Muscle layer of colon (tissue), 2 donors: ENCODE results near the gene OR8H1.

ENCODE experiments used
- H3K27ac ChIP-seq: one replicate; pipeline ENCODE4 v1.7.0; 2013; ENCODE audit warnings: low read depth, mild to moderate bottlenecking, low read length, moderate library complexity
- H3K27me3 ChIP-seq, 2 donors: one replicate each; pipeline ENCODE4 v1.7.0; 2013; ENCODE audit warnings: low read length in 2 of 2, mild to moderate bottlenecking in 2 of 2; ENCODE audit not compliant: insufficient read depth in 2 of 2, control insufficient read depth in 1 of 2
- H3K36me3 ChIP-seq: one replicate; pipeline ENCODE4 v1.7.0; 2013; ENCODE audit warnings: mild to moderate bottlenecking, low read length; ENCODE audit not compliant: insufficient read depth
- H3K4me1 ChIP-seq: one replicate; pipeline ENCODE4 v1.7.0; 2013; ENCODE audit warnings: mild to moderate bottlenecking, low read length; ENCODE audit not compliant: insufficient read depth
- H3K4me3 ChIP-seq, 2 donors: one replicate each; pipeline ENCODE4 v1.7.0; 2013; ENCODE audit warnings: low read length in 2 of 2, low read depth in 1 of 2, mild to moderate bottlenecking in 1 of 2, moderate library complexity in 1 of 2
- H3K9ac ChIP-seq: one replicate; pipeline ENCODE4 v1.7.0; 2013; ENCODE audit warnings: low read length
- H3K9me3 ChIP-seq: one replicate; pipeline ENCODE4 v1.7.0; 2013; ENCODE audit warnings: mild to moderate bottlenecking, low read length
- donor health status: abdominal sarcoma.
- donor health status: Adenocarcinoma of cecum.

Gene OR8H1

DNA sequence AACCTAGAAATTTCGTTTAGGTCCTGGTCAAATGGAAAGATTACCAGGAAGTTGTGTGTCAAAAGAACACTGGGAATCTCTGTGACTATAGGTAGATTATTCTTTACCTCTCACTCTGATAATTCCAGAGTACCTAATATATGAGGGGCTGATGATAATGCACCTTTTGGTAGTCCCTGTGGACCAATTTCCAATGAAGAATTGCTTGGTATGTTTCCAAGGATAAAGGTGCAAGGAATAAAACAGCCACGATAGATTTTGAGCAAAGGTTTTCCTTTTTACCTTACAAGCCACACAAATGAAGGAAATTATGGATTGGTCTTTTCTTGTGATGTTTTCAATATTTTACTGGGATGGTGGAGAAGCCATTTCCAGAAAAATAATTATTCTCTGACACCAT lies at the start of gene OR8H1:
Gene OR8H1, minus strand, starts transcription at position 101 of the 400 bp plus-strand sequence. CDS start 1,192 bp downstream, outside the sequence.
- no peak within 1 kb of the TSS for H3K9ac ChIP-seq
- H3K27ac ChIP-seq: no peak within 1 kb of the TSS
- H3K4me1 ChIP-seq: no peaks in the 10 kb centered on the region
- H3K4me3 ChIP-seq: no peak within 1 kb of the TSS
- no peaks in the 10 kb centered on the region for H3K36me3 ChIP-seq
- no peaks in the 10 kb centered on the region for H3K27me3 ChIP-seq
- H3K9me3 ChIP-seq: no peaks in the 10 kb centered on the region

DNA sequence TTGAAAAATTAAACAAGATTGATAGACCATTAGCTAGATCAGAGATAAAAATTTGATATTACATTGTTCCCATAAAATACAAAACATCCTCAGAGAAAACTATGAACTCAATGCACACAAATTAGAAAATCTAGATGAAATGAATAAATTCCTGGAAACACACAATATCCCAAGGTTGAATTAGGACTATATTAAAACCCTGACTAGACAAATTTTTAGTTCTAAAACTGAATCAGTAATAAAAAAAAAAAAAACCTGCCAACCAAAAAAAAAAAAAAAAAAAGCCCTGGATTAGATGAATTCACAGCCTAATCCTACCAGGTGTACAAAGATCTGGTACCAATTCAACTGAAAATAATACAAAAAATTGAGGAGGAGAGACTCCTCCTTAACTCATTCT lies 48.2 kb upstream of the OR8H1 start:
- Histone ChIP-seq H3K9ac (no peak overlapping the region), H3K9me3 (no peaks in the 10 kb centered on the region), H3K27ac (no peak overlapping the region), H3K36me3 (no peaks in the 10 kb centered on the region), H3K4me3 (no peak overlapping the region), H3K4me1 (no peaks in the 10 kb centered on the region), H3K27me3 (no peaks in the 10 kb centered on the region)

DNA sequence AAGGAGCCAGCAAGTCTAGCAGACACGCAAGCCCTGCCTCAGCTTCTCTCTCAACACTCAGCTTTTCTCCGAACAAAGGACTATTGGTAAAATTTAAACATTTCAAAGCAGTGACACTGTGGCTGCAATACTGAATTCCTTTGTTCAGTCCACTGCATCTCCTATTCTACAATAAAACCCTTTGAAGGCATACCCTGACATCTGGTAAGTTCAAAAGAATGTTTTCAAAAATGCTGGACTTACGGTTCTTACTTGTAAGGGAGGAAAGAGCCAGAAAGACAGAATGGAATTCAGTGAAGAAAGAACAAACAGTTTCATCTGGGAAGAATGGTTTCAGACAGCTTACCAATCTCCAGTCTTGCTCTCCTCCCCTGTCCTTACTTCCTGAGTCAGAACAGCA lies 41.1 kb upstream of the OR8H1 start:
- H3K9ac ChIP-seq: no peak overlapping the region
- H3K27ac ChIP-seq: no peak overlapping the region
- no peaks in the 10 kb centered on the region for H3K27me3 ChIP-seq
- H3K4me1 ChIP-seq: no peaks in the 10 kb centered on the region
- H3K9me3 ChIP-seq: no peaks in the 10 kb centered on the region
- H3K36me3 ChIP-seq: no peaks in the 10 kb centered on the region
- H3K4me3 ChIP-seq: no peak overlapping the region

GRCh38 chr11:56331861-56332491 lies 39.9 kb upstream of the OR8H1 start:
- Histone ChIP-seq H3K27ac (no peak overlapping the region), H3K4me1 (no peaks in the 10 kb centered on the region), H3K9me3 (no peaks in the 10 kb centered on the region), H3K4me3 (no peak overlapping the region), H3K9ac (no peak overlapping the region), H3K27me3 (no peaks in the 10 kb centered on the region), H3K36me3 (no peaks in the 10 kb centered on the region)

- no peak within 1 kb of the TSS for H3K27ac ChIP-seq
- H3K9me3 ChIP-seq: no peaks in the 10 kb centered on the region
- no peaks in the 10 kb centered on the region for H3K27me3 ChIP-seq
- H3K36me3 ChIP-seq: no peaks in the 10 kb centered on the region
- H3K9ac ChIP-seq: no peak within 1 kb of the TSS
- H3K4me1 ChIP-seq: no peaks in the 10 kb centered on the region
- no peak within 1 kb of the TSS for H3K4me3 ChIP-seq
Measured at GRCh38 chr11:56314844-56315243, 22.8 kb upstream of the OR8H1 start, which contains the start of gene OR8K3. TSS of gene OR8K3 (plus strand) at chr11:56315144. CDS start at chr11:56318307, 3,163 bp downstream.

DNA sequence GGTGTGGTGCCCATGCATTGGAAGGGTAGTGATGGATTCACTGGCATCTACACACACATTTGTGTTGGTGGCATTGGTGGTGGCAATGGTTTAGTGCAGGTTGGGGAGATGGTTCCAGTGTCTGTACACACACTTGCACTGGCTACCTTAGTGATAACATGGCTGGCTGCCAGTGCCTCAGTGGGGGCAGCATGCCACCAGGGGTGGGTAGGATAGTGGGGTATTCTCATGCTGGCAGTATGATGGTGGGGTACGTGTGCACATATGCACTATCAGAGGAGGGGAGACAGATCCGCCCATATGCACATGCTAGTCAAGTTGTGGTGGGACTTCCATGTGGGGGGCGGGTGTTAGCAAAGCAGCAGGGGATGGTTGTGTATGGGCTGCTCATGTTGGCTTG lies 15.8 kb upstream of the OR8H1 start:
- Histone ChIP-seq H3K9me3 (no peaks in the 10 kb centered on the region), H3K27me3 (no peaks in the 10 kb centered on the region), H3K36me3 (no peaks in the 10 kb centered on the region), H3K4me1 (no peaks in the 10 kb centered on the region), H3K27ac (no peak overlapping the region), H3K9ac (no peak overlapping the region), H3K4me3 (no peak overlapping the region)

DNA sequence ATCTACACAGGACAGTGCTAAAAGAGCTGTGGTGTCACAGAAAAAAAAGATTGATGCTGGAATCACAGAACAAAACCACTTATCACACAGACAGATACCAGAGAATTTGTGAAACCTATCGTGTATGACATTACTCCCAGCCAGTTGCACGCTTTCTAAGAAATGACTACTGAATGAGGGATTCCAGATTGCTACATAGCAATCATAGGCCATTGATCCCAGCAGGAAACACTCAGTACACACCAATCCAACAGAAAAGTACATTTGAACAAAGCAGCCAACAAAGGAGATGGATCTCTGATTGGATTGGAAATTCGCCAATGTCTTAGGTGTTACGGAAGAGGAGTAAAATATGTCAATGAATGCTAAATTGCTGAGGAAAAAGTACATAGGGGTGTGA lies 4.8 kb upstream of the OR8H1 start:
- Histone ChIP-seq H3K36me3 (no peaks in the 10 kb centered on the region), H3K4me3 (no peak overlapping the region), H3K9ac (no peak overlapping the region), H3K27me3 (no peaks in the 10 kb centered on the region), H3K9me3 (no peaks in the 10 kb centered on the region), H3K4me1 (no peaks in the 10 kb centered on the region), H3K27ac (no peak overlapping the region)

- no peak within 1 kb of the TSS for H3K27ac ChIP-seq
- H3K9me3 ChIP-seq: no peaks in the 10 kb centered on the region
- no peaks in the 10 kb centered on the region for H3K4me1 ChIP-seq
- H3K9ac ChIP-seq: no peak within 1 kb of the TSS
- no peaks in the 10 kb centered on the region for H3K27me3 ChIP-seq
- no peak within 1 kb of the TSS for H3K4me3 ChIP-seq
- no peaks in the 10 kb centered on the region for H3K36me3 ChIP-seq
Measured at GRCh38 chr11:56273854-56274253, 18.2 kb downstream of the OR8H1 start, which contains the start of gene OR5T1. TSS of gene OR5T1 (plus strand) at chr11:56274154. CDS start at chr11:56275639, 1,485 bp downstream.

GRCh38 chr11:56271092-56271491 lies 21.0 kb downstream of the OR8H1 start:
- H3K4me1 ChIP-seq: no peaks in the 10 kb centered on the region
- no peak overlapping the region for H3K9ac ChIP-seq
- H3K4me3 ChIP-seq: no peak overlapping the region
- H3K9me3 ChIP-seq: no peaks in the 10 kb centered on the region
- no peaks in the 10 kb centered on the region for H3K27me3 ChIP-seq
- H3K36me3 ChIP-seq: no peaks in the 10 kb centered on the region
- no peak overlapping the region for H3K27ac ChIP-seq

DNA sequence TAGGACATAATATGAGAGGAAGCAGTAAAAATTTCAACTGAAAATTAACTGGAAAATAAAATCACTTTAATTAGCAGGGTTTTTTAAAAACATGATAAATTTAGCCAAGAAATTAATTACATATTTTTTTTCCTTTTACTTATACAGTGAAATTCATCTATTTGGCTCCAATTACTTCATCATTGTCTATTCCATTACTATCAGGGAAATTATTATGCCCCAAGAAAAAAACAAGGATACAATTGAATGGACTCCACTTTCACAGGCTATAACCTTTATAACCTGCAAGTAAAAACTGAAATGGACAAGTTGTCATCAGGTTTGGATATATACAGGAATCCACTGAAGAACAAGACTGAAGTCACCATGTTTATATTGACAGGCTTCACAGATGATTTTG lies 40.1 kb downstream of the OR8H1 start, which contains the start of gene OR5T3:
Gene OR5T3, plus strand, starts transcription at position 301 of the 400 bp plus-strand sequence. Its CDS starts 0 bp downstream, at position 301.
- Histone ChIP-seq H3K4me1 (no peaks in the 10 kb centered on the region), H3K4me3 (no peak within 1 kb of the TSS), H3K36me3 (no peaks in the 10 kb centered on the region), H3K27ac (no peak within 1 kb of the TSS), H3K9ac (no peak within 1 kb of the TSS), H3K27me3 (no peaks in the 10 kb centered on the region), H3K9me3 (no peaks in the 10 kb centered on the region)
